Measurements from ENCODE around the gene SMPX. TPM values are rescaled to one million over a fixed set of nuclear protein-coding genes. Genes with fewer than 3 reads are reported as not detected.

The SMPX gene
- total RNA-seq, 3 donors from 2014 or later (not counting 1 experiment from before 2014, with no cell fraction given): not detected

GRCh38 chrX:21708116-21708515 lies 49.8 kb downstream of the SMPX start:
- no peak for TF ChIP-seq CTCF (IDR thresholded peaks at IDR 0.05)
- Mint-ChIP-seq H3K4me3 (no peak overlapping the region), H3K27ac (no peak overlapping the region), H3K9me3 (no peaks in the 10 kb centered on the region), H3K36me3 (no peaks in the 10 kb centered on the region), H3K27me3 (ENCODE audit: low read depth in 2 of 2) (no peaks in the 10 kb centered on the region), H3K4me1 (no peaks in the 10 kb centered on the region)
- intact Hi-C loops (cut with micrococcal nuclease): no loop called here
- Histone ChIP-seq H3K27me3 (ENCODE audit: control insufficient read depth, insufficient read depth, low read length) (no peaks in the 10 kb centered on the region), H3K4me1 (ENCODE audit: control insufficient read depth, insufficient read depth, low read length) (no peaks in the 10 kb centered on the region), H3K36me3 (ENCODE audit: control insufficient read depth, insufficient read depth, low read length) (no peaks in the 10 kb centered on the region), H3K9me3 (ENCODE audit: control insufficient read depth, insufficient read depth, low read length) (no peaks in the 10 kb centered on the region), H3K27ac (ENCODE audit: low read length) (no peak overlapping the region), H3K4me3 (ENCODE audit: low read length) (no peak overlapping the region)
- no peak for DNase-seq
- no peak for ATAC-seq

- Histone ChIP-seq H3K9me3 (ENCODE audit: control insufficient read depth, insufficient read depth, low read length) (no peaks in the 10 kb centered on the region), H3K4me1 (ENCODE audit: control insufficient read depth, insufficient read depth, low read length) (no peaks in the 10 kb centered on the region), H3K36me3 (ENCODE audit: control insufficient read depth, insufficient read depth, low read length) (no peaks in the 10 kb centered on the region), H3K27ac (ENCODE audit: low read length) (no peak overlapping the region), H3K4me3 (ENCODE audit: low read length) (no peak overlapping the region), H3K27me3 (ENCODE audit: control insufficient read depth, insufficient read depth, low read length) (no peaks in the 10 kb centered on the region)
- H3K36me3 Mint-ChIP-seq: no peaks in the 10 kb centered on the region
- ATAC-seq (no peak), DNase-seq (no peak)
- intact Hi-C loops (cut with micrococcal nuclease): no loop called here
- no peaks in the 10 kb centered on the region for H3K9me3 Mint-ChIP-seq
- H3K27ac Mint-ChIP-seq: no peak overlapping the region
- TF ChIP-seq CTCF (IDR thresholded peaks at IDR 0.05): no peak
- no peak overlapping the region for H3K4me3 Mint-ChIP-seq
- 100% methylated on average over 3 of the region's 4 CpGs for WGBS (ENCODE audit: insufficient coverage)
- peaks cover 0 to 6% of the 10 kb centered on the region in 2 donors for H3K27me3 Mint-ChIP-seq (ENCODE audit: low read depth in 2 of 2)
- no peaks in the 10 kb centered on the region for H3K4me1 Mint-ChIP-seq
Measured at GRCh38 chrX:21705225-21705624, 52.7 kb downstream of the SMPX start.

GRCh38 chrX:21702725-21703124 lies 55.2 kb downstream of the SMPX start:
- H3K27ac ChIP-seq (ENCODE audit: low read length): no peak overlapping the region
- no peak for TF ChIP-seq CTCF (IDR thresholded peaks at IDR 0.05)
- no peak overlapping the region for H3K4me3 ChIP-seq (ENCODE audit: low read length)
- no peaks in the 10 kb centered on the region for H3K9me3 ChIP-seq (ENCODE audit: control insufficient read depth, insufficient read depth, low read length)
- 93% methylated on average over 3 of the region's 4 CpGs for WGBS (ENCODE audit: insufficient coverage)
- no peak for ATAC-seq
- Mint-ChIP-seq H3K27ac (no peak overlapping the region), H3K27me3 (ENCODE audit: low read depth in 2 of 2) (peaks cover 0 to 6% of the 10 kb centered on the region in 2 donors), H3K4me3 (no peak overlapping the region), H3K9me3 (no peaks in the 10 kb centered on the region), H3K36me3 (no peaks in the 10 kb centered on the region), H3K4me1 (no peaks in the 10 kb centered on the region)
- DNase-seq: no peak
- intact Hi-C loops (cut with micrococcal nuclease): no loop called here
- H3K4me1 ChIP-seq (ENCODE audit: control insufficient read depth, insufficient read depth, low read length): no peaks in the 10 kb centered on the region
- no peaks in the 10 kb centered on the region for H3K36me3 ChIP-seq (ENCODE audit: control insufficient read depth, insufficient read depth, low read length)
- H3K27me3 ChIP-seq (ENCODE audit: control insufficient read depth, insufficient read depth, low read length): no peaks in the 10 kb centered on the region

GRCh38 chrX:21700967-21701366 lies 56.9 kb downstream of the SMPX start:
- Mint-ChIP-seq H3K9me3 (no peaks in the 10 kb centered on the region), H3K27me3 (ENCODE audit: low read depth in 2 of 2) (peaks cover 0 to 6% of the 10 kb centered on the region in 2 donors), H3K4me3 (no peak overlapping the region), H3K27ac (no peak overlapping the region), H3K36me3 (no peaks in the 10 kb centered on the region), H3K4me1 (no peaks in the 10 kb centered on the region)
- intact Hi-C loops (cut with micrococcal nuclease): no loop called here
- Histone ChIP-seq H3K4me3 (ENCODE audit: low read length) (no peak overlapping the region), H3K27me3 (ENCODE audit: control insufficient read depth, insufficient read depth, low read length) (no peaks in the 10 kb centered on the region), H3K9me3 (ENCODE audit: control insufficient read depth, insufficient read depth, low read length) (no peaks in the 10 kb centered on the region), H3K36me3 (ENCODE audit: control insufficient read depth, insufficient read depth, low read length) (no peaks in the 10 kb centered on the region), H3K4me1 (ENCODE audit: control insufficient read depth, insufficient read depth, low read length) (no peaks in the 10 kb centered on the region), H3K27ac (ENCODE audit: low read length) (no peak overlapping the region)
- ATAC-seq: no peak
- WGBS (ENCODE audit: insufficient coverage): 77% methylated on average over 3 of the region's 3 CpGs
- no peak for TF ChIP-seq CTCF (IDR thresholded peaks at IDR 0.05)
- no peak for DNase-seq
